ENCODE results near the gene ANKAR. TPM values are rescaled to one million over a fixed set of nuclear protein-coding genes. Genes with fewer than 3 reads are reported as not detected.
"Not testable (repeated sequence)": the region's sequence is repeated elsewhere in the genome, so short reads cannot be mapped to it uniquely, and the experiment has no call there.

ANKAR gene
- total RNA-seq, 1 donor from 2014 or later: 3.6 TPM

- DNase-seq: no peak
- no peak for TF ChIP-seq CTCF (IDR thresholded peaks at IDR 0.05; ENCODE audit: partially characterized antibody, unreplicated experiment)
- no peaks in the 10 kb centered on the region for H3K27me3 Mint-ChIP-seq (ENCODE audit: unreplicated experiment)
- no peak overlapping the region for H3K27ac Mint-ChIP-seq (ENCODE audit: unreplicated experiment)
- H3K4me3 Mint-ChIP-seq (ENCODE audit: unreplicated experiment): no peak overlapping the region
- no peaks in the 10 kb centered on the region for H3K4me1 Mint-ChIP-seq (ENCODE audit: low read depth, unreplicated experiment)
- peaks cover 5% of the 10 kb centered on the region for H3K36me3 Mint-ChIP-seq (ENCODE audit: unreplicated experiment)
- peaks cover 7% of the 10 kb centered on the region for H3K9me3 Mint-ChIP-seq (ENCODE audit: unreplicated experiment)
Measured at GRCh38 chr2:189651284-189651683, 23.2 kb upstream of the ANKAR start.

GRCh38 chr2:189653464-189653863, 21.0 kb upstream of the ANKAR start:
- DNase-seq; H3K36me3 Mint-ChIP-seq (ENCODE audit: unreplicated experiment); H3K9me3 Mint-ChIP-seq (ENCODE audit: unreplicated experiment); H3K4me3 Mint-ChIP-seq (ENCODE audit: unreplicated experiment); H3K27me3 Mint-ChIP-seq (ENCODE audit: unreplicated experiment); H3K27ac Mint-ChIP-seq (ENCODE audit: unreplicated experiment); H3K4me1 Mint-ChIP-seq (ENCODE audit: low read depth, unreplicated experiment): not testable (repeated sequence)

- no peak for DNase-seq
- no peak for TF ChIP-seq CTCF (IDR thresholded peaks at IDR 0.05; ENCODE audit: partially characterized antibody, unreplicated experiment)
- peaks cover 7% of the 10 kb centered on the region for H3K9me3 Mint-ChIP-seq (ENCODE audit: unreplicated experiment)
- no peak overlapping the region for H3K27ac Mint-ChIP-seq (ENCODE audit: unreplicated experiment)
- no peak overlapping the region for H3K4me3 Mint-ChIP-seq (ENCODE audit: unreplicated experiment)
- H3K4me1 Mint-ChIP-seq (ENCODE audit: low read depth, unreplicated experiment): no peaks in the 10 kb centered on the region
- H3K36me3 Mint-ChIP-seq (ENCODE audit: unreplicated experiment): peaks cover 5% of the 10 kb centered on the region
- H3K27me3 Mint-ChIP-seq (ENCODE audit: unreplicated experiment): no peaks in the 10 kb centered on the region
Measured at GRCh38 chr2:189654641-189655040, 19.8 kb upstream of the ANKAR start.

GRCh38 chr2:189657867-189658266, 16.6 kb upstream of the ANKAR start:
- no peaks in the 10 kb centered on the region for H3K4me1 Mint-ChIP-seq (ENCODE audit: low read depth, unreplicated experiment)
- H3K4me3 Mint-ChIP-seq (ENCODE audit: unreplicated experiment): no peak overlapping the region
- H3K27ac Mint-ChIP-seq (ENCODE audit: unreplicated experiment): no peak overlapping the region
- no peak for DNase-seq
- no peaks in the 10 kb centered on the region for H3K27me3 Mint-ChIP-seq (ENCODE audit: unreplicated experiment)
- no peaks in the 10 kb centered on the region for H3K36me3 Mint-ChIP-seq (ENCODE audit: unreplicated experiment)
- H3K9me3 Mint-ChIP-seq (ENCODE audit: unreplicated experiment): no peaks in the 10 kb centered on the region
- no peak for TF ChIP-seq CTCF (IDR thresholded peaks at IDR 0.05; ENCODE audit: partially characterized antibody, unreplicated experiment)

- no peak for DNase-seq
- Mint-ChIP-seq H3K4me1 (ENCODE audit: low read depth, unreplicated experiment) (no peaks in the 10 kb centered on the region), H3K4me3 (ENCODE audit: unreplicated experiment) (no peak overlapping the region), H3K27me3 (ENCODE audit: unreplicated experiment) (no peaks in the 10 kb centered on the region), H3K27ac (ENCODE audit: unreplicated experiment) (no peak overlapping the region), H3K9me3 (ENCODE audit: unreplicated experiment) (no peaks in the 10 kb centered on the region), H3K36me3 (ENCODE audit: unreplicated experiment) (no peaks in the 10 kb centered on the region)
- no peak for TF ChIP-seq CTCF (IDR thresholded peaks at IDR 0.05; ENCODE audit: partially characterized antibody, unreplicated experiment)
Measured at GRCh38 chr2:189658306-189659212, 15.9 kb upstream of the ANKAR start.

All from glutamatergic neuron (in vitro differentiated cells).